ENCODE data around the gene ADAMTS12. TPM values are rescaled to one million over a fixed set of nuclear protein-coding genes. Genes with fewer than 3 reads are reported as not detected.

ADAMTS12 gene
- not detected for total RNA-seq

GRCh38 chr5:33891788-33892619, at the start of gene ADAMTS12:
TSS of gene ADAMTS12 (minus strand) at chr5:33891990. CDS start at chr5:33891856, 134 bp downstream.
- Mint-ChIP-seq H3K4me1 (no peaks in the 10 kb centered on the region), H3K9me3 (no peaks in the 10 kb centered on the region), H3K4me3 (no peak within 1 kb of the TSS), H3K36me3 (ENCODE audit: low read depth) (no peaks in the 10 kb centered on the region), H3K27me3 (peaks cover 37% of the 10 kb centered on the region), H3K27ac (no peak within 1 kb of the TSS)
- POLR2A ChIA-PET, result no interaction called here
- no peak for DNase-seq
- CTCF ChIA-PET, result no interaction called here

- H3K36me3 Mint-ChIP-seq (ENCODE audit: low read depth), result no peaks in the 10 kb centered on the region
- ChIA-PET CTCF (no interaction called here), POLR2A (no interaction called here)
- H3K27ac Mint-ChIP-seq, result no peak overlapping the region
- H3K9me3 Mint-ChIP-seq, result no peaks in the 10 kb centered on the region
- DNase-seq, result no peak
- no peaks in the 10 kb centered on the region for H3K4me1 Mint-ChIP-seq
- no peak overlapping the region for H3K4me3 Mint-ChIP-seq
- H3K27me3 Mint-ChIP-seq, result peaks cover 46% of the 10 kb centered on the region
Observed at GRCh38 chr5:33941090-33941489, 49.3 kb upstream of the ADAMTS12 start.

- CTCF ChIA-PET, result no interaction called here
- Mint-ChIP-seq H3K36me3 (ENCODE audit: low read depth) (no peaks in the 10 kb centered on the region), H3K27me3 (peaks cover 48% of the 10 kb centered on the region), H3K27ac (no peak overlapping the region), H3K4me1 (peaks cover 2% of the 10 kb centered on the region), H3K9me3 (no peaks in the 10 kb centered on the region), H3K4me3 (no peak overlapping the region)
- DNase-seq, result no peak
- POLR2A ChIA-PET, result no interaction called here
Observed at GRCh38 chr5:33939556-33940262, 47.9 kb upstream of the ADAMTS12 start.

GRCh38 chr5:33938881-33939280, 47.1 kb upstream of the ADAMTS12 start:
- H3K4me1 Mint-ChIP-seq, result peaks cover 2% of the 10 kb centered on the region
- H3K27ac Mint-ChIP-seq, result no peak overlapping the region
- peaks cover 51% of the 10 kb centered on the region for H3K27me3 Mint-ChIP-seq
- CTCF ChIA-PET, result no interaction called here
- POLR2A ChIA-PET, result no interaction called here
- no peak overlapping the region for H3K4me3 Mint-ChIP-seq
- H3K9me3 Mint-ChIP-seq, result no peaks in the 10 kb centered on the region
- DNase-seq, result no peak
- no peaks in the 10 kb centered on the region for H3K36me3 Mint-ChIP-seq (ENCODE audit: low read depth)

- Mint-ChIP-seq H3K27me3 (peaks cover 51% of the 10 kb centered on the region), H3K27ac (no peak overlapping the region), H3K9me3 (no peaks in the 10 kb centered on the region), H3K4me3 (no peak overlapping the region), H3K36me3 (ENCODE audit: low read depth) (no peaks in the 10 kb centered on the region), H3K4me1 (peaks cover 2% of the 10 kb centered on the region)
- CTCF ChIA-PET, result no interaction called here
- no peak for DNase-seq
- POLR2A ChIA-PET, result no interaction called here
Observed at GRCh38 chr5:33938507-33938796, 46.7 kb upstream of the ADAMTS12 start.

GRCh38 chr5:33937707-33938506, 46.1 kb upstream of the ADAMTS12 start:
- Mint-ChIP-seq H3K27ac (no peak overlapping the region), H3K36me3 (ENCODE audit: low read depth) (no peaks in the 10 kb centered on the region), H3K27me3 (peaks cover 51% of the 10 kb centered on the region), H3K4me3 (no peak overlapping the region), H3K4me1 (peaks cover 2% of the 10 kb centered on the region), H3K9me3 (no peaks in the 10 kb centered on the region)
- no peak for DNase-seq
- POLR2A ChIA-PET, result no interaction called here
- CTCF ChIA-PET, result no interaction called here

GRCh38 chr5:33937017-33937706, 45.4 kb upstream of the ADAMTS12 start:
- no peak overlapping the region for H3K4me3 Mint-ChIP-seq
- no peaks in the 10 kb centered on the region for H3K9me3 Mint-ChIP-seq
- DNase-seq, result no peak
- peaks cover 51% of the 10 kb centered on the region for H3K27me3 Mint-ChIP-seq
- ChIA-PET CTCF (no interaction called here), POLR2A (no interaction called here)
- no peaks in the 10 kb centered on the region for H3K36me3 Mint-ChIP-seq (ENCODE audit: low read depth)
- no peak overlapping the region for H3K27ac Mint-ChIP-seq
- H3K4me1 Mint-ChIP-seq, result peaks cover 2% of the 10 kb centered on the region

GRCh38 chr5:33936381-33937016, 44.7 kb upstream of the ADAMTS12 start, which contains the start of gene RXFP3:
TSS of gene RXFP3 (plus strand) at chr5:33936386. CDS start at chr5:33936741, 355 bp downstream.
- no peak for DNase-seq
- H3K4me1 Mint-ChIP-seq, result peaks cover 2% of the 10 kb centered on the region
- no peaks in the 10 kb centered on the region for H3K9me3 Mint-ChIP-seq
- POLR2A ChIA-PET, result no interaction called here
- no peak within 1 kb of the TSS for H3K27ac Mint-ChIP-seq
- CTCF ChIA-PET, result interaction anchor here (1.8 kb wide), 1 partner anchor 26 kb away, joined by 6 read pairs; no protein-coding TSS in a partner anchor
- peaks cover 53% of the 10 kb centered on the region for H3K27me3 Mint-ChIP-seq
- H3K4me3 Mint-ChIP-seq, result no peak within 1 kb of the TSS
- H3K36me3 Mint-ChIP-seq (ENCODE audit: low read depth), result no peaks in the 10 kb centered on the region

GRCh38 chr5:33936004-33936380, 44.2 kb upstream of the ADAMTS12 start:
- ChIA-PET CTCF (interaction anchor here (0.7 to 2.8 kb wide), 5 partner anchors 27 to 501 kb away, joined by 3 to 38 read pairs (median 6); no protein-coding TSS in a partner anchor), POLR2A (no interaction called here)
- peak; percentile 48 for DNase-seq
- no peaks in the 10 kb centered on the region for H3K36me3 Mint-ChIP-seq (ENCODE audit: low read depth)
- H3K4me1 Mint-ChIP-seq, result peaks cover 2% of the 10 kb centered on the region
- peaks cover 49% of the 10 kb centered on the region for H3K27me3 Mint-ChIP-seq
- no peak overlapping the region for H3K4me3 Mint-ChIP-seq
- H3K27ac Mint-ChIP-seq, result no peak overlapping the region
- no peaks in the 10 kb centered on the region for H3K9me3 Mint-ChIP-seq

- no peak overlapping the region for H3K27ac Mint-ChIP-seq
- ChIA-PET CTCF (interaction anchor here (0.8 to 2.8 kb wide), 9 partner anchors 158 to 503 kb away, joined by 3 to 38 read pairs (median 3); partner anchors contain the start of gene TARS1), POLR2A (interaction anchor here (1.0 kb wide), 1 partner anchor 498 kb away, joined by 3 read pairs; no protein-coding TSS in a partner anchor)
- H3K36me3 Mint-ChIP-seq (ENCODE audit: low read depth), result no peaks in the 10 kb centered on the region
- no peak for DNase-seq
- no peak overlapping the region for H3K4me3 Mint-ChIP-seq
- H3K9me3 Mint-ChIP-seq, result no peaks in the 10 kb centered on the region
- H3K4me1 Mint-ChIP-seq, result peaks cover 2% of the 10 kb centered on the region
- peaks cover 37% of the 10 kb centered on the region for H3K27me3 Mint-ChIP-seq
Observed at GRCh38 chr5:33934176-33934575, 42.4 kb upstream of the ADAMTS12 start.

GRCh38 chr5:33933723-33934169, 42.0 kb upstream of the ADAMTS12 start:
- Mint-ChIP-seq H3K4me3 (no peak overlapping the region), H3K36me3 (ENCODE audit: low read depth) (no peaks in the 10 kb centered on the region), H3K9me3 (no peaks in the 10 kb centered on the region), H3K4me1 (peaks cover 2% of the 10 kb centered on the region), H3K27ac (no peak overlapping the region), H3K27me3 (peaks cover 35% of the 10 kb centered on the region)
- ChIA-PET POLR2A (interaction anchor here (1.0 kb wide), 1 partner anchor 498 kb away, joined by 3 read pairs; no protein-coding TSS in a partner anchor), CTCF (interaction anchor here (0.8 to 2.8 kb wide), 8 partner anchors 161 to 503 kb away, joined by 3 to 38 read pairs (median 4); partner anchors contain the start of gene TARS1)
- DNase-seq, result no peak

GRCh38 chr5:33931136-33931535, 39.3 kb upstream of the ADAMTS12 start:
- H3K27ac Mint-ChIP-seq, result no peak overlapping the region
- H3K4me3 Mint-ChIP-seq, result no peak overlapping the region
- peaks cover 14% of the 10 kb centered on the region for H3K27me3 Mint-ChIP-seq
- no peaks in the 10 kb centered on the region for H3K9me3 Mint-ChIP-seq
- H3K36me3 Mint-ChIP-seq (ENCODE audit: low read depth), result no peaks in the 10 kb centered on the region
- DNase-seq, result no peak
- POLR2A ChIA-PET, result no interaction called here
- CTCF ChIA-PET, result interaction anchor here (0.6 kb wide), 1 partner anchor 778 kb away, joined by 3 read pairs; no protein-coding TSS in a partner anchor
- H3K4me1 Mint-ChIP-seq, result peaks cover 2% of the 10 kb centered on the region

Data from activated CD4-positive, alpha-beta memory T cell treated with anti-CD3 and anti-CD28 coated beads, Interleukin-2, amount 10 ng/mL, durations not matched to agents 7 days and 5 days (primary cell).